Type B pancreatic cell (in vitro differentiated cells): ENCODE measurements around the gene KIF22. TPM values are rescaled to one million over a fixed set of nuclear protein-coding genes. Genes with fewer than 3 reads are reported as not detected.
"Not testable (repeated sequence)": the region's sequence is repeated elsewhere in the genome, so short reads cannot be mapped to it uniquely, and the experiment has no call there.

Experiments
- DNase-seq: peaks from one replicate; pipeline ENCODE4 v3.0.0; 2021; ENCODE audit warnings: mixed read lengths; ENCODE audit not compliant: unreplicated experiment; ENCODE audit errors: extremely low spot score
- H3K27ac Mint-ChIP-seq: 2 replicates; pipeline ENCODE4 v1.8.0; 2021; ENCODE audit warnings: mild to moderate bottlenecking, mixed read lengths
- H3K27me3 Mint-ChIP-seq: 2 replicates; pipeline ENCODE4 v1.8.0; 2021; ENCODE audit warnings: mixed read lengths
- H3K36me3 Mint-ChIP-seq: 2 replicates; pipeline ENCODE4 v1.8.0; 2021; ENCODE audit warnings: mixed read lengths
- H3K4me1 Mint-ChIP-seq: one replicate; pipeline ENCODE4 v1.8.0; 2021; ENCODE audit warnings: mixed read lengths; ENCODE audit not compliant: unreplicated experiment
- H3K4me3 Mint-ChIP-seq: 2 replicates; pipeline ENCODE4 v1.8.0; 2021; ENCODE audit warnings: mild to moderate bottlenecking, mixed read lengths
- H3K9me3 Mint-ChIP-seq: 2 replicates; pipeline ENCODE4 v1.8.0; 2021; ENCODE audit warnings: mixed read lengths
- CTCF ChIP-seq: fragments of 200-600 bp; sonication (generic); conservative IDR thresholded peaks from 2 replicates; pipeline ENCODE4 v1.5.0; 2021; ENCODE audit warnings: antibody characterized with exemption, mild to moderate bottlenecking
- total RNA-seq: library from RNA; stranded (reverse); gene quantifications from 2 replicates; pipeline ENCODE4 v1.2.1, GENCODE V29; 2021; ENCODE audit warnings: low replicate concordance

Gene KIF22
- total RNA-seq, 1 donor from 2014 or later, result 112 TPM

- Mint-ChIP-seq H3K36me3 (no peaks in the 10 kb centered on the region), H3K27me3 (no peaks in the 10 kb centered on the region), H3K9me3 (no peaks in the 10 kb centered on the region), H3K4me1 (peaks cover 12% of the 10 kb centered on the region), H3K4me3 (no peak overlapping the region), H3K27ac (no peak overlapping the region)
- DNase-seq, result no peak
- TF ChIP-seq CTCF, result no peak
These were observed 33.9 kb upstream of the KIF22 start for GRCh38 chr16:29756654-29757053.

- peaks cover 12% of the 10 kb centered on the region for H3K4me1 Mint-ChIP-seq
- H3K4me3 Mint-ChIP-seq, H3K27me3 Mint-ChIP-seq, H3K9me3 Mint-ChIP-seq, H3K27ac Mint-ChIP-seq, DNase-seq, H3K36me3 Mint-ChIP-seq: not testable (repeated sequence)
These were observed 33.5 kb upstream of the KIF22 start for GRCh38 chr16:29757086-29757485.

GRCh38 chr16:29757950-29758466 lies 32.5 kb upstream of the KIF22 start:
- peak overlapping the region; percentile 34 for H3K27ac Mint-ChIP-seq
- DNase-seq, result no peak
- H3K36me3 Mint-ChIP-seq, result no peaks in the 10 kb centered on the region
- peaks cover 12% of the 10 kb centered on the region for H3K4me1 Mint-ChIP-seq
- no peak overlapping the region for H3K4me3 Mint-ChIP-seq
- no peaks in the 10 kb centered on the region for H3K27me3 Mint-ChIP-seq
- peak; percentile 27 for TF ChIP-seq CTCF
- H3K9me3 Mint-ChIP-seq, result no peaks in the 10 kb centered on the region

- Mint-ChIP-seq H3K27ac (peak overlapping the region; percentile 79), H3K4me1 (peaks cover 12% of the 10 kb centered on the region), H3K27me3 (no peaks in the 10 kb centered on the region), H3K9me3 (no peaks in the 10 kb centered on the region), H3K4me3 (peak overlapping the region; percentile 28), H3K36me3 (no peaks in the 10 kb centered on the region)
- no peak for DNase-seq
- TF ChIP-seq CTCF, result no peak
These were observed 29.8 kb upstream of the KIF22 start for GRCh38 chr16:29760567-29761279.

GRCh38 chr16:29761280-29761651 lies 29.3 kb upstream of the KIF22 start:
- H3K9me3 Mint-ChIP-seq, H3K36me3 Mint-ChIP-seq, H3K27me3 Mint-ChIP-seq: not testable (repeated sequence)

GRCh38 chr16:29761882-29762281 lies 28.7 kb upstream of the KIF22 start:
- Mint-ChIP-seq H3K36me3 (no peaks in the 10 kb centered on the region), H3K27ac (no peak overlapping the region), H3K4me3 (no peak overlapping the region), H3K4me1 (peaks cover 8% of the 10 kb centered on the region), H3K27me3 (no peaks in the 10 kb centered on the region), H3K9me3 (no peaks in the 10 kb centered on the region)
- no peak for TF ChIP-seq CTCF
- no peak for DNase-seq

More at GRCh38 chr16:29761280-29761651, 29.3 kb upstream of the KIF22 start:
- not testable (repeated sequence) for H3K27ac Mint-ChIP-seq, DNase-seq, H3K4me3 Mint-ChIP-seq
- peaks cover 12% of the 10 kb centered on the region for H3K4me1 Mint-ChIP-seq
